GM19023 (cell line): ENCODE data around the gene XYLT1.

Experiments used
- ATAC-seq: cut with Tn5 transposase; IDR thresholded peaks from one replicate; pipeline ENCODE4 v1.9.1; 2021; ENCODE audit warnings: mild to moderate bottlenecking, moderate library complexity; ENCODE audit not compliant: unreplicated experiment

Gene XYLT1

DNA sequence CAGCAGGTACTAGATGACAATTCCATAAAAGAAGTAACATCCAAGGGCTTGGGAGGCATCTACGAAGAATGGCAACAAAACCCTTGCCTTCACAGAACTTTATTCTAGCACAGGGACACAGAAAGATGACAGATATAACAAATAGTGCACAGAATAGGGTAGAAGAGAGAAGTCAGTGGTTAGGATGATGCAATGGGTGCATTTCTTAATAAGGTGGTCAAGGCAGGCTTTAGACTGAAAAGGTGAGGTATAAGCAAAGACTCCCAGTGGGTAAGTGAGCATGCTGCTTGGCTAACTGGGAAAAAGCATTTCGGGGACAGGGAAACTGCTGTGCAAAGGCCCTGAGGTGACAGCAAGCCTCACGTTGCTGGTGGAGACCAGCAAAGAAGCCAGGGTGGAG is 175.9 kb downstream of the XYLT1 start:
- ATAC-seq: no peak

DNA sequence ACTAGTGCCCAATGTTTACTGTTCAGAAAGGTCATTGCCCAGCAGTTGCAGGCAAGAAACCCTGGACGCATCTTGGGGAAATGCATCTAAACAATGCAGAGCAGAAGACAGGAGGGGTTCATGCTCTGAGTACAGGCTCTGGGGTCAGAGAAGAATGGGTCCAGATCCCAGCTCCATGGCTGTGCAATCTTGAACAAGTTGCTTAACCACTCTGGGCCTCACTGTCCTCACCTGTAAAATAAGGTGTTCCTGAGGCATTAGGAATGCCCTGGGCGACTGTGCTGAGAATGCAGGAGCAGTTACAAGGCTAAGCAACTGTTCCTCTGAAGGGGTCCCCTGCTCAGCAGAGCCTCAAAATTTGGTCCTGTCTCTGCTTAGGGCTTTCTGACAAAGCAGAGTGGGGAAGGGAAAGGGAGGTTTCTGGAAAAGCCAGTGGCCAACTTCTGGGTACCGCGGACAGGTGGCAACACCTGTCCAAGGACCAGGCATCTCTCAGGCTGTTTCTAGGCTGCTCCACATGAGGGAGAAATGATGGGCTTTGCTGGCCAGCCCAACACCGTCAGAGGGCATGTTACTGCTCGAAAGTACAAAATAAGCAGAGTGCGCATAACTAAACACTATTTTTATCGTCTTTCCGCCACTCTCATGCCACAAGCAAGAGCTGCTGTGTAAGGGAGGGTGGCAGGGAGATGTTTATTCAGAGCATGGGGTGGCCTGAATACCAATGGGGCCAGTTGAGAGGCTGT is 176.8 kb downstream of the XYLT1 start:
- no peak for ATAC-seq

DNA sequence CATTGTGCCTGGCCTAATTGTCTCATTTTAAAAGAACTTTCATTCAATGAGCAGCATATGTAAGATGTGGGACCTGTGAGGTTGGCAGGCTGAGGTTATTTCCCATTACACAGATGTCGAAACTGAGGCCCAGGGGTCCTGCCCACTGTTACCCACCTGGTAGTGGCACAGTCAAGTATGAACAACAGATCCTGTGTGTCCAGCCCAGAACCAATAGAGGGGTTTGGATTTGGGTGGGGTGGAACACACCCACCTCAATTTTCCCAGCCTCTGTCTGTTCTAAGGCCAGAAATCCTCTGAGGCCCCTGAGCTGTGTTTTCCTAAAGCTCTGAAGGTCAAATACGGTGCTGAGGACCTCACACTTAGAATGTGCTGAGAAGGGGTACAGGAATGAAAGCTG is 179.5 kb downstream of the XYLT1 start:
- ATAC-seq: no peak

DNA sequence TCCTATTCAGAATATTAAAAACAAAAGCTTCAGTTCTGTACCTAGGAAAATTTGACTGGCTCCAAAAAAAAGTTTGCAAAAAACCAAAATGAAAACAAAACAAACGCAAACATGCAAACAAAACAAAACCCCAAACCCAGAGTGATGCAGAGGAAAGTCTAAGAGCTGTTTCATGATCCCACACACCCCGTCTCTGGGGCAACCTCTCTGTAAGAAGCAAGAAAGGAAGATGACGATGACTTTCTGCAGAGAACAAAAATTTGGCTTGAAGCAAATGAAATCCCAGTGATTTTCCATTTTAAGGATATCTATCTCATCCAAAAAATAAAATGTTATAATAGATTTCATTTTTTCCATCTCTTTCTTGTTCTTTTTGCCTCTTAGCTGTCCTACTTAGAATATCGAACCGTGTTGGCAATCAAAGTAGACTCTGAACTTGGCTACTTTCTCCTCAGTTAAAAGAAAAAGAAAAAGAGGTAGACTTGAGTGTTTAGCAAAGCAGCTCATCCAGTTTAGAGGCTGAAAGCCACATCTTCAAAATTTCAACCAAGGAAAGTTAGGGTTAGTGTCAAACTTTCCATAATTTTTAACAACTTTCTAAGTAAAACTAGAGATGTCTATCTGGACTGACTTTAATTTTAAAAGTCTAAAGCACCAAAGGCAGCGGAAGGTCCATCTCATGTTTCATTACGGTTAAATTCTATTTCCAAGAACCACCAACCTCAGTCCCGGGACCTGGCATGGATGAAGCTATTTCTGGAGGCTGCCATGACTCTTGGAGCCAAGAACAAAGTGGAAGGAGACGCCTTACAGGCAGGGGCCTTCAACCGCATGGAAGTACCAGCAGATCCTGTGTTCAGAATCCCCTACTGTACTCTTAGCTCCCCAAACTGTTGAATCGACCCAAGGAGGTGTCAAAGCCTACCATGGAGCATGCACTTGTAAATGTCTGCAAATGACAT is 180.8 kb downstream of the XYLT1 start:
- no peak for ATAC-seq

DNA sequence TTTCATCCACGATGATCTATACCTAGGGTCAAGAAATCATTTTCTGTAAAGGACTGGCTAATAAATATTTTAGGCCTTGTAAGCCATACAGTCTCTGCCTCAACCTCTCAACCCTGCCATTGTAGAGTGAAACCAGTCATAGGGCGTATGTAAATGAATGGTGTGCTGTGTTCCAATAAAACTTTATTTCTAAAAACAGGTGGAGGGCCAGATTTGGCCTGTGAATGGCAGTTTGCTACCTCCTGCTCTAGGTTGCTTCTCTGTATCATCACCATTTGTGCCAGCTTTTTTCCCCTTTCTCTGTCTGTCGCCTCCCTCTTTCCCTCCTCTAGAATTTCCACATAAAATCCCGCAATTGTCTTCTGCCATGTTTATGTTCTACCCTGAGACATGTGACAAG is 181.7 kb downstream of the XYLT1 start:
- no peak for ATAC-seq

DNA sequence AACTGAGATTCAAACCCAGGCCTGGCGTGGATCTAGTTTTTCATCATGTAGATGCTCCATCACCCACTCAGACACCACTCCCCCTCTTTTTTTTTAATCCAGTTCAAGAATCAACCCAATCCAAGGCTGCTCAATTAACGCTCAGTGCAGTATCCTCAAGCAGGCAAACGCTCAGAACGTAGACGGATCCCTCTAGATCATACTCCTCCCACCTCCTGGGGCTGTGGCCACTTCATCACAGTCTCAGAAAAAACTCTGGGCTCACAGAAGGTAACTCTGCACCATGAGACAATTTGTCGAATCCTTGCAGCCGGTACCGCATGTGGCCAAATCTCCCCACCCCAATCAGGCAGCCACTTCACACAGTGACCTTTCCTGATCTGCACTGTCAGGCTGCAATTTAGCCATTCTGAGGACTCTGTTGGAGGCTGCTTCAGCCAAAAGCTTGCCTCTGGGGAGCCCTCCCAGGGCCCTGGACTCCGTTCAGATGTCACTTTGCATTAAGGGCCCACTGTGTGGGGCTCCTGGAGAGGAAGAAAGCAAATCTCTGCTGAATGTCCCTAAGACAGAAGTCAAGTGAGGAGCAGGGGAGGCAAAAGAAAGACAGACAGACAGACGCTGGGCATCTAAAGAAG is 183.5 kb downstream of the XYLT1 start:
- no peak for ATAC-seq

DNA sequence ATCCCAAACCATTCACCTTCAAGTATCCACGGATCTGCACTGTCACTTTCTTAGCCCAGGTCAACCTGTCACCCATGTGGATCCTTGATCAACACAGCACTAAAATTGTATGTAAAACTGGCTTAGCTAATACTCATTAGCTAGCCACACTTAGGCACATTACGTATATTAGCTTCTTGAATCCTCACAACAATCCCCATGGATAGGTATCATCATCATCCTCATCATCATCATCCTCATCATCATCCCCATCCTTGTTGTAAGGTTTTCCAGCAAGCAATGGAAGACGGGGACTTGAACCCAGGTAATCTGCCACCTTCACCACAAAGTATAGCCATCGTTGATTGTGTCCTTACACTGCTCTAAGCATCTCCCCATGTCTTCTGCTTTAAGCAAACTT is 184.3 kb downstream of the XYLT1 start:
- no peak for ATAC-seq

DNA sequence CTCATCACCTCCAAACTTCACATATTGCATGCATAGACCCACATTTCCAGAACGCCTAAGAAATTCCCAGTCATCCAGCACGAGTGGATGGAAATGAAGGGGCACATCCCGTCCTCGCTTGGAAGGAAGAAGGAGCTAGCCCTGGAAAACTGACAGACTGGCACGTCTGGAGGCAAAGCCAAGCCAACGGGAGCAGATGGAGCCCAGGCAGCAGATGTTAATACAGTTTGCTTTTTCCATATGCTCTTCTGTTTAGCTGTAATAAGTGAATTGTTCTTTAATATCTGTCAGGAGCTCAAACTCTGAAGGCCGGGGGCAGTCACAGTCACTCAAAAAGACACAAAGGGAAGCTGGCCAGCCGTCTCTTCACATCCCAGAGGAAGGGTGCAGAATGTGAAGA is 187.7 kb downstream of the XYLT1 start:
- no peak for ATAC-seq

DNA sequence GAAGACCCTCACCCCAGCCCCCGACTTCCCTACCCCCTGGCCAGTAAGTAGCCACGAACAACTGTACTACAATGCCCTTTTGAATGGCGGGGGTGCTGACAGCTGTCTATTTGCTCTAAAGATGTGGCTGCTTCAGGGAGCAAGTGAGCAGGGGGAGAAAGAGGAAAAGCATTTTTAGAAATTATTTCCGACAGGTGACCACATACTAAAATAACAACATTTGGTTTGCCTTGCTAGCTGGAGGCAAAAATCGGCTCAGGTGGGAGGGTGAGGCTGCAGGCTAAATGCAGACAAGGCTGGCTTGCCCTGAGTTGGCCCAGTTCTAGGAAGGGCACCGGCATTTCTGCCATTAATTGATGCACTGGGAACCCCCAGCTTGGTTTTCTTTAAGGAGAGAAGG is 188.5 kb downstream of the XYLT1 start:
- ATAC-seq: no peak

DNA sequence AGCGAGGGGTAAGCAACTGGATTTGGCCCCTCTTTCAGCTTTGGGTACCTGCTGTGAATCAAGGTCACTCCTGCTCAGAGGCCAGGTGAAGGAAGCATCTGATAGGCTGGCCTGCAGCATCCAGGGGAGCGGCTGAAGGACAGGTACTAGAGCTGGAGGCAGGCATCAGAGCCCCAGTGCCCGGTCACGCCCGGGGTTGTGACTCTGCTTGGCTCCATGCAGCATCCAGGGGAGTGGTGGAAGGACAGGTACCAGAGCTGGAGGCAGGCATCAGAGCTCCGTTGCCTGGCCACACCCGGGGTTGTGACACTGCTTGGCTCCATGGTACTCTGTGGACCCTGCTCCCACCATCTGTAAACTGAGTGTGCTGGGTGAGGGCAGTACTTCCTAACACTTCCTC is 189.7 kb downstream of the XYLT1 start:
- no peak for ATAC-seq

DNA sequence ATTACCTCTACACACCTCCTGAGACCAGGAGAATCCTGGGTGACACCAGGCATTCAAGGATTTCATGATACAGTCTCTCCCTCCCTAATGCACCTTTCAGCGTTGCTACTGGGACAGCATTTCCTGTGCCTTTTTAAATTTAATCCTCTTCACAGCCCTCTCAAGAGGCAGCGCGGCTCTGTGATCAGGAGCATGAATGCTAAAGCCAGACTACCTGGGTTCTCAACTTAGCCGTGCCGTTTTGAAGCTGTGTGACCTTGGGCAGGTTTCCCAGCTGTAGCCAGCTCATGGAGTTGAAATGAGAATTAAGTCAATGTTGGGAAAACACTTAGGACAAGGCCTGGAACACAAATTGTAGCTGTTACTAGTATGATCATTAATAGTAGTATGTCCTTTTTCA is 191.8 kb downstream of the XYLT1 start:
- ATAC-seq: no peak

DNA sequence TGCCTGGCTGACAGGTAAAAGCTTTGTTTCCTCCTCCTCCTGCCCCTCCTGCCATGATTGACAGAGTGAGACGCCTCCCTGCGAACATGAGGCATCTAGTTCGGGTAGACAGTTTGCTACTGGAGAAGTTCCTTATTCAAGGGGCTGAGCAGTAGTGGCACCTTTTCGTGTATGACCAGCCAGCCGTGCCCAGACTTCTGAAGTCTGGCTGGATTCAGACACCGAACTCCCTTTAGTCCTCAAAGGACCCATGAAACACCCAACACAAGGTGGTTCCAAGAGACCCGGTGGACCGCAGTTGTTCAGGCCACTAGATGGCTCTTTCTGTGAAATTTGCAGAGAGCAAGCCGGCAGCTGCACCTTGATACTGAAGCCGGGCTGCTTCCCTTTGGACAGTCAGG is 192.8 kb downstream of the XYLT1 start:
- no peak for ATAC-seq

DNA sequence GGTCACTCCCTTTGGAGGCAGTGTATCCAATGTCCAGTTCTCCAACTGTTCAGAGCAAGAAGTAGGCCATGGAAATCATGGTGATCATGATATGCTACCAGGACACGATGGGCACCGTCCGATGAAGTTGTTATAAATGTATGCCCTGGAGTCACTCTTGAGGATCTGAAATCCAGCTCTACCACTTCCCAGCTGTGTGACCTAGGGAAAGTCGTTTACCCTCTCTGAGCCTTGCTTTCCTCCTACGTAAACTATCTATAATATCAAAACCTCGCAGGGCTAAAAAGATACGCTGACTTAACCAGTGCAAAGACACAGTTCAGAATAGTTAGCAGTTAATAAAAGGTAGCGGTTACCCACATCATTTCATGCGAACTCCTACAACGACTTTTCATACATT is 194.2 kb downstream of the XYLT1 start:
- no peak for ATAC-seq

DNA sequence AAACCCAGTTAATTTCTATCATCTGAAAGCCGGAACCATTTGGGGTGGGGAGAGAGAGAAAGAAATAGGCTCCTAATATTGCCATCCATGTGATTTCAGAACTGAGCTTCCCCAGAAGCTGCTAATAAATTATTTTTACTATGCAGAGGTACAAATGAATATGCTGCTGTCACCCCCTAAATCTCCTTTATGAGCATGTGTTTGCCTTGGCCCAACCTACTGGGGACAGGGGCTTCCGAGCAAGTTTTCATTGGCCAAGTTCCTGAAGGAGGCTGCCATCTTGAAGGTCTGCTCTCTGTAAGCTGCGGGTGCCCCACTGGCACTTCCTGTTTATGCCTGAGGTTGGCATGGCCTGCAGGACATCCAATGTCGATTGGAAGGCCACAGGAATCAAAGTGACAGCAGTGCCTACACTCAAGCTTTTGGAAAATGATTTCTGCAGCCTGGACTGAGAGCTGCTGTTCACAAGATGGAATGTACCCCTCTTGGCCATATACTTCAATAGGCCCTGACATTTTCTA is 194.7 kb downstream of the XYLT1 start:
- ATAC-seq: no peak

DNA sequence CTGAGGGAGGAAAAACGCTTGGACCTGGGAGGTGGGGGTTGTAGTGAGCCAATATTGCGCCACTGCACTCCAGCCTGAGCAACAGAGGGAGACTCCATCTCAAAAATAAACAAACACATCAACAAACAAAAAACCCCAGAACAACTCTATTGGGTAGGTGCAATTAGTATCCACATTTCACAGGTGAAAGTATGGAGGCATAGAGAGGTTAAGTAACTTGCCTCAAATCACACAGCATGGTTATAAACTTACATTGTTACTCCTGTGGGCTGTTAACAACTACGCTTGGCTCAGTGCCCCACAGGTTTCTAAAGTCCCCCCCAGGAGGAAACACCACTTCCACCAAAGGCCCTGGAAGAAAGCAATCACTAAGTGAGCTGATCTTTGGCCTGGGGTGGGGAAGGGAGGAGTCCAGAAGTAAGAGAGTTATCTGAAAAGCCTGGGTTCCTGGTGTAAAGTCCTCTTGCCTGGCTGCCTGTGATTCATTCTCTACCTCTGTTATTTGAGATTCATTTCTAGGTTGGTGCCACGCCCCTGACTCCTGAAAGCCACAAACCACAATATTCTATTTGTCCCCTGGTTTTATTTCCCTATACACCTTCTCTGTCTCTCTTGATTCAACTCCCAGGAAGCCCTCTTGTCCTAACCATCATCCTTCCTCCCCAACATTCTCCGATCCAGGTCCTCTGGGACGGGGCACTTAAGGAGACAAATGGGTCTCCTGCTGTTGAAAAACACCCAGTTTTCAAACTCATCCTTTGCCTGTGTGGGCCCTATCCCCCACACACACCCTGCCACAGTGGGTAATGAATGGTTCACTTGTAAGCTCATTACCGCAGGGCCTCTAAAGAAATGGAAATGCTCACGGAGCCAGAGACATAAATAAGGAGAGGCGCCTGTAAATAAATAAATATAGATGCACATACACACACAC is 195.4 kb downstream of the XYLT1 start:
- no peak for ATAC-seq

DNA sequence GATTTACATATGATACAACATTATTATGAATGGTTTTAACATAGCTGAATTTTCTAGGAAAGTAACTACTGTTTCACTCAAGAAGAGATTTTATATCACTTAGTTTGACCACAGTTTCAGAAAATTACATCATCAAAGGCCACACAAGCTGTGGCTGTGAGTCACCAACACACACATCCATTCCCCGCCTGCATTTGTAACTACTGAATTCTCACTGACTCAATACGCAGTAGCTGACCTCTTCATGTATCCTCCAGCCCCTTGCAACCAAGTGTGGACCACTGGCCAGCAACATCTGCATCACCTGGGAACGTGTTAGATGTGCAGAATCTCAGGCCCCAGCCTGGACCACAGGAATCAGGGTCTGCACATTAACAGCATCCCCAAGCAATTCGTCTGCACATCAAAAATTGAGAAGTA is 197.6 kb downstream of the XYLT1 start:
- no peak for ATAC-seq

DNA sequence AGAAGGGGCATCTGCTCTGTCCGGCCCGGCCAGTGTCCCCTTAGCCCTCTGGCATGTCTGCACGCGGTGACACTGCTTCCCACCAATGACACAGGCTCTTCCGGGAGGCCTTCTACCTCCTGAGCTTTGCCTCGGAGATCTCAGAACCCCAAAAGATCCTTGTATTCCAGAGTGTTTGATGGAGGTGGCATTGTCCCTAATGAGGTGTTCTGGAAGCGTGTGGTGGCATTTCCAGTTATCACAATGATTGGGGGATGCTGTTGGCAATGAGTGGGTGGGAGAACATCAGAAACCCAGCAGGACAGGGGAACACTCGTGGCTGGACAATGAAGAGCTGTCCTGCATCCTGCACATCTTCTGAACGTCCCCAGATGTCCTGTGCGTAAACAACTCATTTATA is 198.0 kb downstream of the XYLT1 start:
- no peak for ATAC-seq

DNA sequence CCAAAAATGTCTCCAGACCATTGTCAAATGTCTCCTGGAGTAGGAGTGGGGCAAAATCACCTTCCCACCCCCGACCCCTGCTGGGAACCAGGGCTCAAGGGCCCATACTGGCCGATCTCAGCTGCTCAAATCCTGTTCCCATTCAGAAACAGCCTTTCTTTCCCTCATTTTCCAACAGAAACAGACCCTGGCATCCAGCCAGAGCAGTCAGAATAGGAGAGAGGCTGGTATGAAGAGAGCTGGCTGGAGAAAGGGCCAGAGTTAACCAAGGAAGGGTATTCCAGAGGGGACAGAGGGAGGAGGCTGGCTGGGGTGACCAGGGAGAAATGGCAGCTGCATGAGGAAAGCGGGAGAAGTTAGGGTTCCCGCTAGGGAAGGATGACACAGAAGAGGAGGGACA is 199.1 kb downstream of the XYLT1 start:
- ATAC-seq: no peak

DNA sequence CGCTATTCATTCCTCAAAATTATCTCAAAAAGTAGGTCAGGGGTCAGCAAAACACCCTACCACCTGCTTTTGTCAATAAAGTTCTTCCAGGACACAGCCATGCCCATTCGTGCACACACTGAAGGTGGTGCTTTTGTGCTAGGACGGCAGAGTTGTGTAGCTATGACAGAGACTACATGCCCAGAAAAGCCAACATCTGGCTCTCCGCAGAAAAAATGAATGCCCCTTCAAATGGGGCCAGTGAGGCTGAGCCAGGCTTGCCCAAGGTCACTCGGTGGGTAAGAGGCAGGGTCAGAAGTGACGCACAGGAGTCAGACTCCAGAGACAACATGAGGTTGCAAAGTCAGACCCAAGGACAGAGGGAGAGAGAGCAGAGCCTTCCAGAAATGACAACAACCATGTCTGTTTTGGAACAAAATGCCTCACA is 200.1 kb downstream of the XYLT1 start:
- no peak for ATAC-seq

DNA sequence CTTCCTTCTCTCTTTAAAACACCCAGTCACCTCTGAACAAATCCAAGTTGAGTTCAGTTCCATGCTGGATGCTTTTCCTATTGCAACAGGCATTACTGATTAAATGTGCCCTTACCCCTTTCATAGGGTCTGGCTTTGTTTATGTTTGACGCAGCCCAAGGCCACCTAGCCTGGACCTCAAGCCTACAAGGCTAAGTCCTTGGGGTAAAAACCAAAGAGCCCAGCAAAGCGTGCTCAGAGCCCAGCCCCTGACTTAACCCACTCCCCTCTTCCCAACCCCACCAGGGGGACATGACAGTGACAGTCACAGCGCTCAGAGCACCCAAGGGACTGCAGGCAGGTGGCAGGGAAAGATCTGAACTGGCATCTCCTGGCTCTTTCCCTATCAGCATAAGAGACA is 200.6 kb downstream of the XYLT1 start:
- ATAC-seq: no peak
